ENCODE measurements around the gene RWDD2A.

The RWDD2A gene

DNA sequence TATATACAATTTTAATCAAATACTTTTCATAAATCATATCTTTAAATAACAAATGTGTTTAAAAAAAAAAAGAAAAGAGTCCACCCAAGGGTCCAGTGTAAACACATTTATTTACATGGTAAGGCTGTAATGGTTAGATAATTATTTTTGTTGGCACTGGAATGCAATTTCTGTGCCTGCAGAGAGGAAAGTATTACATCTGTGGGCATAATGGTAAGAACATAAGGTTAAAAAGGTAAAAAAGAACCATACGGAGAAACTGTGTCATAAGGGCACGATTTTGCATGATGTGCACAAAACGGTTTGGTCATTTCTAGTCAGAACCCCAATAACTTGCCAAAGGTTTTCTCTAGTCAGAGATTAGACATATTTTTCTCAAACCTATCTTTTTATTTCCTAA is 54.3 kb downstream of the RWDD2A start:
- no peak overlapping the region for H3K4me3 ChIP-seq (IDR thresholded peaks at IDR 0.05; ENCODE audit: insufficient read depth, low read depth, low read length)
- TF ChIP-seq, protein P1, sequence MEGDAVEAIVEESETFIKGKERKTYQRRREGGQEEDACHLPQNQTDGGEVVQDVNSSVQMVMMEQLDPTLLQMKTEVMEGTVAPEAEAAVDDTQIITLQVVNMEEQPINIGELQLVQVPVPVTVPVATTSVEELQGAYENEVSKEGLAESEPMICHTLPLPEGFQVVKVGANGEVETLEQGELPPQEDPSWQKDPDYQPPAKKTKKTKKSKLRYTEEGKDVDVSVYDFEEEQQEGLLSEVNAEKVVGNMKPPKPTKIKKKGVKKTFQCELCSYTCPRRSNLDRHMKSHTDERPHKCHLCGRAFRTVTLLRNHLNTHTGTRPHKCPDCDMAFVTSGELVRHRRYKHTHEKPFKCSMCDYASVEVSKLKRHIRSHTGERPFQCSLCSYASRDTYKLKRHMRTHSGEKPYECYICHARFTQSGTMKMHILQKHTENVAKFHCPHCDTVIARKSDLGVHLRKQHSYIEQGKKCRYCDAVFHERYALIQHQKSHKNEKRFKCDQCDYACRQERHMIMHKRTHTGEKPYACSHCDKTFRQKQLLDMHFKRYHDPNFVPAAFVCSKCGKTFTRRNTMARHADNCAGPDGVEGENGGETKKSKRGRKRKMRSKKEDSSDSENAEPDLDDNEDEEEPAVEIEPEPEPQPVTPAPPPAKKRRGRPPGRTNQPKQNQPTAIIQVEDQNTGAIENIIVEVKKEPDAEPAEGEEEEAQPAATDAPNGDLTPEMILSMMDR (conservative IDR thresholded peaks at IDR 0.05; ENCODE audit: low read depth, low read length): no peak
- H3K4me1 ChIP-seq (ENCODE audit: low read depth, poor library complexity, severe bottlenecking): no peaks in the 10 kb centered on the region
- no peak overlapping the region for H3K4me2 ChIP-seq
- no peaks in the 10 kb centered on the region for H4K20me1 ChIP-seq (ENCODE audit: insufficient read depth)
- H3K79me2 ChIP-seq (ENCODE audit: insufficient read depth, low read depth): no peaks in the 10 kb centered on the region
- H3K36me3 ChIP-seq (ENCODE audit: insufficient read depth): no peaks in the 10 kb centered on the region
- H3K9ac ChIP-seq: no peak overlapping the region
- H3K27ac ChIP-seq: no peak overlapping the region
- H2AFZ ChIP-seq (ENCODE audit: low read depth): no peak overlapping the region
- H3K27me3 ChIP-seq (ENCODE audit: insufficient read depth, low read depth): no peaks in the 10 kb centered on the region

Data from KMS-11 (cell line).